ENCODE results near the gene CDK14.
"Not testable (repeated sequence)": the region's sequence is repeated elsewhere in the genome, so short reads cannot be mapped to it uniquely, and the experiment has no call there.

Gene CDK14

GRCh38 chr7:90751595-90751994, 155.5 kb downstream of the CDK14 start:
- Mint-ChIP-seq H3K4me3 (no peak overlapping the region), H3K27ac (no peak overlapping the region), H3K9me3 (no peaks in the 10 kb centered on the region), H3K4me1 (ENCODE audit: low read depth) (peaks cover 4% of the 10 kb centered on the region), H3K27me3 (no peaks in the 10 kb centered on the region), H3K36me3 (ENCODE audit: low read depth) (no peaks in the 10 kb centered on the region)

DNA sequence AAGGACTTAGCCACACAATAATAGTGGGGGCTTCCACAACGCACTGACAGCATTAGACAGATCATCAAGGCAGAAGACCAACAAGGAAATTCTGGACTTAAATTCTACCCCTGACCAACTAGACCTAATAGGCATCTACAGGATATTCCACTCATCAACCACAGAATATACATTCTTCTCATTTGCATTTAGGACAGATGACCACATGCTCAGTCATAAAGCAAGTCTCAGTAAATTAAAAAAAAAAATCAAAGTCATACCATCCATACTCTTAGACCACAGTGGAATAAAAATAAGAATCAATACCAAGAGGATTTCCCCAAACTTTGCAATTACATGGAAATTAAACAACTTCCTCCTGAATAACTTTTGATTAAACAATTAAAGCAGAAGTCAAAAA, 155.9 kb downstream of the CDK14 start:
- Mint-ChIP-seq H3K27ac (no peak overlapping the region), H3K27me3 (no peaks in the 10 kb centered on the region), H3K4me3 (no peak overlapping the region), H3K36me3 (ENCODE audit: low read depth) (no peaks in the 10 kb centered on the region), H3K9me3 (no peaks in the 10 kb centered on the region), H3K4me1 (ENCODE audit: low read depth) (peaks cover 4% of the 10 kb centered on the region)

- Mint-ChIP-seq H3K36me3 (ENCODE audit: low read depth) (no peaks in the 10 kb centered on the region), H3K27ac (no peak overlapping the region), H3K4me3 (no peak overlapping the region), H3K4me1 (ENCODE audit: low read depth) (no peaks in the 10 kb centered on the region), H3K9me3 (no peaks in the 10 kb centered on the region), H3K27me3 (no peaks in the 10 kb centered on the region)
Observed at GRCh38 chr7:90755041-90755440, 158.9 kb downstream of the CDK14 start.

- H3K27ac Mint-ChIP-seq = no peak overlapping the region
- no peak overlapping the region for H3K4me3 Mint-ChIP-seq
- H3K9me3 Mint-ChIP-seq = no peaks in the 10 kb centered on the region
- no peaks in the 10 kb centered on the region for H3K36me3 Mint-ChIP-seq (ENCODE audit: low read depth)
- H3K27me3 Mint-ChIP-seq = no peaks in the 10 kb centered on the region
- no peaks in the 10 kb centered on the region for H3K4me1 Mint-ChIP-seq (ENCODE audit: low read depth)
Observed at GRCh38 chr7:90756366-90756765, 160.2 kb downstream of the CDK14 start.

- H3K4me3 Mint-ChIP-seq; H3K9me3 Mint-ChIP-seq; H3K4me1 Mint-ChIP-seq (ENCODE audit: low read depth); H3K27ac Mint-ChIP-seq; H3K27me3 Mint-ChIP-seq; H3K36me3 Mint-ChIP-seq (ENCODE audit: low read depth): not testable (repeated sequence)
Observed at GRCh38 chr7:90757565-90757950, 161.4 kb downstream of the CDK14 start.

DNA sequence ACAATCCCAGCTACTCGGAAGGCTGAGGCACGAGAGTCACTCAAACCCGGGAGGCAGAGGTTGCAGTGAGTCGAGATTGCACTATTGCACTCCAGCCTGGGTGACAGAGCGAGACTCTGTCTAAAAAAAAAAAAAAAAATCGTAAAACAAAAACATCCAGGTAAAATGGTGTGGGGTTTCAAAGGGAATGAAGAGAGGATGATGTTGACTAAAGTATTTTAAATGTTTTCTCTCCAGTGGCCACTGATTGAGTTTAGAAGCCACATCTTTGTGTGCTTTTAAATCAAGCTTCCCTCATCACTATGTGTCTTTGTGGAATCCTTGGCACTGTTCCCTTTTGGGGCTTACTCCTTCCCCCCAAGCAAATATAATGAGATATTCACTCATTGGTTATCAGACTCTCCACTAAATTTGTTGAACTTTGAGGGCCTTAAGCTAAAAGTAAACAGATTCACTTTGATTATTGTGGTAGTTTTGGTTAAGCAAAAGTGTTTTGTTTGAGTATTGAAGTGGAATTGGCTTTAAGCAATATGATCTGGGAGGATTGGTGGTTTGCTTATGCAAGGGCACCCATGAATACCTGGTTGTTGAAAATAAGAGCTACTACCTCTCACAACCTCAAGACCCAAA, 162.9 kb downstream of the CDK14 start:
- Mint-ChIP-seq H3K4me1 (ENCODE audit: low read depth) (no peaks in the 10 kb centered on the region), H3K36me3 (ENCODE audit: low read depth) (no peaks in the 10 kb centered on the region)

DNA sequence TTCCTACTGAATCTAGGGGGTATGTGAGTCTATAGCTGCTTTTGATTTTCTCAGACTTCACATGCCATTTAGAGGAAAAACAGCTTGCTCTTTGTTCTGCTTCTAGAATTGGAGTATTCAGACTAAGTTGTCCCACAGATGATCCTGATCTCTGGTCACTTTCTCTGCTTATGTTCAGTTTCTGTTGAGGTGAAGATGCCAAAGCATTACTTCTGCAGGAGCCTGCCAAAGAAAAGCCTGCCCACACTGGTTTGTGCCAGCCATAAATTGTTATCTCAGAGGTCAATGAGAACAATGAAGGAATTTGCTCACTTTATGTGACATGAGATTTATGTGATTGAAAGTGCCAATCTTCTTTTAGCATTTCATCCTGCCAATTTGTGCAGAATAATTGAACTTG, 163.6 kb downstream of the CDK14 start:
- no peaks in the 10 kb centered on the region for H3K36me3 Mint-ChIP-seq (ENCODE audit: low read depth)
- no peaks in the 10 kb centered on the region for H3K4me1 Mint-ChIP-seq (ENCODE audit: low read depth)
- no peaks in the 10 kb centered on the region for H3K27me3 Mint-ChIP-seq
- H3K27ac Mint-ChIP-seq = no peak overlapping the region
- H3K9me3 Mint-ChIP-seq = no peaks in the 10 kb centered on the region
- H3K4me3 Mint-ChIP-seq = no peak overlapping the region

More for the DNA sequence above, 162.9 kb downstream of the CDK14 start:
- H3K27me3 Mint-ChIP-seq = no peaks in the 10 kb centered on the region
- no peak overlapping the region for H3K27ac Mint-ChIP-seq
- H3K4me3 Mint-ChIP-seq = no peak overlapping the region
- H3K9me3 Mint-ChIP-seq = no peaks in the 10 kb centered on the region

GRCh38 chr7:90760892-90761291, 164.8 kb downstream of the CDK14 start:
- Mint-ChIP-seq H3K27me3 (no peaks in the 10 kb centered on the region), H3K4me3 (no peak overlapping the region), H3K27ac (no peak overlapping the region), H3K36me3 (ENCODE audit: low read depth) (no peaks in the 10 kb centered on the region), H3K9me3 (no peaks in the 10 kb centered on the region), H3K4me1 (ENCODE audit: low read depth) (no peaks in the 10 kb centered on the region)

DNA sequence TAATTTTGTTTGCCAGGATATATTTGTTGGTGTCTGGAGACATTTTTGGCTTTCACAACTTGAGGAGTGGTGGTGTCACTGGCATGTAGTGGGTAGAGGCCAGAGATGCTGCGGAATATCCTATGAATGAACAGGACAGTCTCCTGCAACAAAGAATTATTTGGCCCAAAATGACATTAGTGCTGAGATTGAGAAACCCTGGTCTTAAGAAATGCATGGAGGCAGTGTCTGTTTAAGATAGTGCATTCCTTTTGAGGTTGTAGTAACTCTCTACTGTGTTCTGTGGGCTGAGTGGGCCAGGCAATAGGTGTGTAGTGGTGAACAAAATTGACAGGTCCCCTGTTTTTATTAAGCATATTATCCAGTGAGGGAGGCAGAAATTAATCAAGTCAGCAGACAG, 165.5 kb downstream of the CDK14 start:
- Mint-ChIP-seq H3K4me3 (no peak overlapping the region), H3K27me3 (no peaks in the 10 kb centered on the region), H3K36me3 (ENCODE audit: low read depth) (no peaks in the 10 kb centered on the region), H3K27ac (no peak overlapping the region), H3K9me3 (no peaks in the 10 kb centered on the region), H3K4me1 (ENCODE audit: low read depth) (no peaks in the 10 kb centered on the region)

DNA sequence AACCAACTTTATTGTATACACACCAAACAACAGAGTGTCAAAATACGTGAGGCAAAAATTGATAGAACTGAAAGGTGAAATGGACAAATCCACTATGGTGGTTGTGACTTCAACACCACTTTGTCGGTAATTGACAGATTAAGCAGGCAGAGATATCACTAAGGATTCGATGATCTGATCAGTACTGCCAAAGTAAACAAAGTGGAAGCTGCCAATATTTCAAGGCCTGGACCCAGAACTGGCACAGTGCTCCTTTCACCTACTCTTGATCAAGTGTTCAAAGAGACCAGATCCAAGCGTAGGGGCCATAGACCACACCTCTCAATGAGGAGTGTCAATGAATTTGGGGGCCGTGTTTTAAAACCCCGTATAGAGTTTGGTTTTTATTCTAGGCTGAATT, 167.0 kb downstream of the CDK14 start:
- Mint-ChIP-seq H3K4me1 (ENCODE audit: low read depth) (no peaks in the 10 kb centered on the region), H3K27me3 (no peaks in the 10 kb centered on the region), H3K36me3 (ENCODE audit: low read depth) (no peaks in the 10 kb centered on the region), H3K27ac (no peak overlapping the region), H3K4me3 (no peak overlapping the region), H3K9me3 (no peaks in the 10 kb centered on the region)

- no peaks in the 10 kb centered on the region for H3K36me3 Mint-ChIP-seq (ENCODE audit: low read depth)
- no peaks in the 10 kb centered on the region for H3K9me3 Mint-ChIP-seq
- H3K4me1 Mint-ChIP-seq (ENCODE audit: low read depth) = no peaks in the 10 kb centered on the region
- no peak overlapping the region for H3K27ac Mint-ChIP-seq
- no peaks in the 10 kb centered on the region for H3K27me3 Mint-ChIP-seq
- no peak overlapping the region for H3K4me3 Mint-ChIP-seq
Observed at GRCh38 chr7:90764848-90765570, 168.9 kb downstream of the CDK14 start.

- Mint-ChIP-seq H3K4me3 (no peak overlapping the region), H3K9me3 (peaks cover 9% of the 10 kb centered on the region), H3K27me3 (no peaks in the 10 kb centered on the region), H3K27ac (no peak overlapping the region), H3K36me3 (ENCODE audit: low read depth) (peaks cover 11% of the 10 kb centered on the region), H3K4me1 (ENCODE audit: low read depth) (no peaks in the 10 kb centered on the region)
Observed at GRCh38 chr7:90766814-90767564, 170.9 kb downstream of the CDK14 start.

- H3K4me1 Mint-ChIP-seq (ENCODE audit: low read depth) = no peaks in the 10 kb centered on the region
- H3K27ac Mint-ChIP-seq = no peak overlapping the region
- H3K4me3 Mint-ChIP-seq = no peak overlapping the region
Observed at GRCh38 chr7:90768301-90768700, 172.2 kb downstream of the CDK14 start.

DNA sequence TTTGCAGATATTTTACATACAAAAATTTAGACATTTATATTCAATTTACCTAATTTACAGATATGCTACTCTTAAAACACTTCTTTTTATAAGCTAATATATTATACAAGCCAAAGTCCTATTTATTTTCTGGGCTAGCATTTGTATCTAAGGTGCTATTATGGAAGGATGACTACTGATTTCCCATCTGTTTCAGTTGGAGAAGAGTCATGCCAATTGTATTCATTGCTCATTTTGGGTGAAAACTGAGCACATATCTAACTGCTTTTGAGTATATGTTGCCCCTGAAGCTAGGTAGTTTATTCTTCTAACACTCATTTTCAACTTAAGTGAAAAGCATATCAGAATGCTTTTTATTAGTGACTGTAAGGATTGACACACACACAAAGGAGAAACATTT, 172.9 kb downstream of the CDK14 start:
- no peaks in the 10 kb centered on the region for H3K4me1 Mint-ChIP-seq (ENCODE audit: low read depth)
- H3K9me3 Mint-ChIP-seq = peaks cover 13% of the 10 kb centered on the region
- no peaks in the 10 kb centered on the region for H3K27me3 Mint-ChIP-seq
- H3K4me3 Mint-ChIP-seq = no peak overlapping the region
- no peak overlapping the region for H3K27ac Mint-ChIP-seq
- H3K36me3 Mint-ChIP-seq (ENCODE audit: low read depth) = peaks cover 14% of the 10 kb centered on the region

More at GRCh38 chr7:90768301-90768700, 172.2 kb downstream of the CDK14 start:
- no peaks in the 10 kb centered on the region for H3K27me3 Mint-ChIP-seq
- H3K36me3 Mint-ChIP-seq (ENCODE audit: low read depth) = peaks cover 14% of the 10 kb centered on the region
- H3K9me3 Mint-ChIP-seq = peaks cover 13% of the 10 kb centered on the region

DNA sequence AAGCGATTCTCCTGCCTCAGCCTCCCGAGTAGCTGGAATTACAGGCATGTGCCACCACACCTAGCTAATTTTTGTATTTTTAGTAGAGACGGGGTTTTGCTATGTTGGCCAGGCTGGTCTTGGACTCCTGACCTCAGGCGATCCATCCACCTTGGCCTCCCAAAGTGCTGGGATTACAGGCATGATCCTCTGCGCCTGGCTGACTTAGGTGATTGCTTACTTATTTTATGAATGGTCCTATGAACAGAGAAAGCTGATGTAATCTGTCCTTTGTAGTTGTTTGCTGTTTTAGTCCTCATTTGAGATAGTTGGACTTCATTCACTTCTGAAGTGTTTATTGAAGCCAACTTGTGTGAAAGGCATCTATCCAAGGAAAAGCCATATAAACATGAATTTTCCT, 173.4 kb downstream of the CDK14 start:
- not testable (repeated sequence) for H3K4me1 Mint-ChIP-seq (ENCODE audit: low read depth); H3K27me3 Mint-ChIP-seq; H3K27ac Mint-ChIP-seq; H3K4me3 Mint-ChIP-seq
- H3K9me3 Mint-ChIP-seq = peaks cover 13% of the 10 kb centered on the region
- peaks cover 14% of the 10 kb centered on the region for H3K36me3 Mint-ChIP-seq (ENCODE audit: low read depth)

Measured in stimulated activated naive CD8-positive, alpha-beta T cell treated with anti-CD3 and anti-CD28 coated beads, Interleukin-15, Interleukin-2, amounts not matched to agents 100 ng/mL and 50 ng/mL, for 24 hours (primary cell).